Activated CD4-positive, alpha-beta T cell treated with anti-CD3 and anti-CD28 coated beads, Interleukin-2, amount 50 U/mL, for 16 hours (primary cell): Measurements from ENCODE around the gene TMEM198.

Source experiments
- DNase-seq: peaks from one replicate; pipeline ENCODE4 v3.0.0-alpha.2; 2020

TMEM198 gene

DNA sequence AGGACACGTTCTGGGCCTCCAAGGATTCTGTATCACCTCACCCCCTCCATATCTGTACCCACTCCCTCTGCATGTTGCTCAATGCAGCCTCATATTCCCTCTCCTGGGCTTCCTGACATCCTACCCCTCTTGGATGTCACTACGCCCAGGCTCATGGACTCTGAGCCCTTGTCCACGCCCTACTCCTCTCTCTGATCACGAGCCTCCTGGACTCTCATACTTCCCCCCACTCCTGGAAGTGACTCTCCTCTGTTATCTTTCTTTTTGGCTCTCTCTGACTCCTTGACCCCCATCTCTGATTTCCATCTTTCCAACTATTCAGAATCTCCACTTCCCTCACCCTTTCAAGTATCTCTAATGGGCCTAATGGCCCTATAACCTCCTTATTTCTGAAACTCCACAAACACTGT is 2.1 kb downstream of the TMEM198 start:
- DNase-seq: no peak

- DNase-seq: no peak
Observed at GRCh38 chr2:219547621-219548020, 3.8 kb downstream of the TMEM198 start.

GRCh38 chr2:219548990-219549389 is 5.2 kb downstream of the TMEM198 start:
- no peak for DNase-seq

GRCh38 chr2:219549619-219550018 is 5.8 kb downstream of the TMEM198 start:
- DNase-seq: no peak

DNA sequence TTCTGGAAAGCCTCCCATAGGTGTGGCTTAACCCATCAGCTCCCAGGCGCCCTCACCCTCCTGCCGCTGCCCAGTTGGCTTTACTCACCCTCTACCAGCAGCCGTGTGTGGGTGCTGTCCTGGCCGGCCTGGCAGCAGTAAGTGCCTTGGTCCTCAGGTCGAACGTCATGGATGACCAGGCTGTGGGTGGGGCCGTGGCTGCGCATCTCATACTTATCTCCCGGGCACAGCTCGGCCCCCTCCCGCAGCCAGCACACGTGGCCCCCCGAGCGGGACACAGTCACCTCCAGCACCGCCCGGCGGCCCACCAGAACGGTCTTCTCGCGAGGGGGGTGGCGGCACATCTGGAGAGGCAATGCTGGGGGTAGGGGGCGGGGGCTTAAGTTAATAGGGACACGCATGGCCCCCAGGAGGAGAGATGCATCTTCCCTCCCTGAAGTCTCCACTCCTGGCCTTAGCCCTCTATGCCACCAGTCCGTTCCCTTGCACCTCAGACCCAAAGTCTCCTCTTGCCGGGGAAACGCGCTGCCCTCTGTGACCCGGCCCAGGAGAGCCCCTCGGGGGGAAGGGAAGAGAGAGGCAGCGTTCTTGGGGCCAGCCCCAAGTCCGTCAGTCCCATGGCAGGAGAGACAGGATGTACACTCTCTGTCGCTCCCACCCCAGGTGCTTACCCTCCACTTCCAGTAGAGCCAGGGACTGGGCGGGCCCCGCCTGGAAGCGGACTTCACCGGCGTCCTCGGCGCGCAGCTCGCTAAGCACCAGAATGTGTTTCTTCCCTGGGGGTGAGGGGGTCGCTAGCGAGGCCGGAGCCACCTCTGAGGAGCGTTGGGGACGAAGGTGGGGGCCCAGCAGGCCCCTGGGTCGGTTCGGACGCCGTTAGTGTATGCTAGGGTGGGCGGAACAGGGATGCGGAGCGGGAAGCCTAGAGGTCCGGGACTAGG is 7.9 kb downstream of the TMEM198 start:
- DNase-seq: no peak

GRCh38 chr2:219552382-219553167 is 8.7 kb downstream of the TMEM198 start:
- peak; percentile 73 for DNase-seq

- no peak for DNase-seq
Observed at GRCh38 chr2:219553168-219553417, 9.3 kb downstream of the TMEM198 start.

GRCh38 chr2:219553463-219553963 is 9.7 kb downstream of the TMEM198 start:
- DNase-seq: no peak

DNA sequence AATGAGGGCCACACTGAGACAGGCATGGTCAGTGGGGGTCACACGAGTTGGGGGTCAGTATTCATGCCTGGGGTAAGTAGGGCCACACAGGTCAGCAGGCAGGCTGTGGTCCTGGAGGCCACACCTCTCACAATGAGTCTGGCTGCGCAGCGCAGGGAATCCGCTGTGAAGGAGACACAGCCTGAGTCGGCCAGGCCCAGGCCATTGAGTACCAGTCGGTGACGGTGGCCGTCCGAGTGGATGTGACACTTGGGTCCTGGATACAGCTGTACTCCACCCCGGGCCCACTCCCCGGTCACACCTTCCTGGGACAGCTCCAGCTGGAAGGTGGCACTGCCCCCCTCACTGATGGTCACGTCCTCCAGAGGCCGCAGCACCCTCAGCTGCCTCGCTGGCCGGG is 10.5 kb downstream of the TMEM198 start:
- DNase-seq: no peak

DNA sequence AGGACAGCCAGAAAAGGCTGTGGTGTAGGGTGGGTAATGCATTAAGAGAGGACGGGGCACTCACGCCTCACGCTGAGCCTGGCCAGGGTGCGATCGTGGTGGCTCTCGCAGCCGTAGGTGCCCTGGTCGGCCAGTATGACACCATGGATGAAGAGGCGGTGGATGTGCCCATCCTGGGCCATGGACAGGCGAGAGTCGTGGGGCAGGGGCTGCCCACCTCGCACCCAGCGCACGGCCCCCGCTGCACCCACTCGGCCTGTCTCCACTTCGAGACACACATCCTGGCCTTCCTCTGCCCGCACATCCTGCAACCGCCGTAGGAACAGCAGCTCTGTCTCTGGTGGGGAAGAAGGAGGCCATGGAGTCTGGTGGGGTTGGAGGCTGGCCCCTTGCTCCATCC is 12.1 kb downstream of the TMEM198 start:
- DNase-seq: no peak

DNA sequence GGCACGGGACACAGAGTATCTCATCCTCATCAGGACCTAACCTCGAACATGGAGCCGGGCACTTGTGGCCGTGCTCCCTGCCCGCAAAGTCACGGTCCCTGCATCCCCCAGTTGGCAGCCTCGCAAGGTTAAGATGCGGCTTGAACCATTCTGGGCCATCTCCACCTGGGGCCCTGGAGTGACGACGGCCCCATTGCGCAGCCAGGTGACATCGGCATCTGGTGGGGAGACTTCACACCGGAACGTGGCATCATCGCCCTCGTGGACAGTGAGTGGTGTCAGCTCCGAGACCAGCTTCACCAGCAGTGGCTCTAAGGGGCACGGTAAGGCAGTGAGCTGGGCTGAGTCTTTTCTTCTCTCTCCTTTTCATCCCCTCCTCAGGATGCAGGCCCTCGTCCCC is 12.6 kb downstream of the TMEM198 start:
- no peak for DNase-seq

DNA sequence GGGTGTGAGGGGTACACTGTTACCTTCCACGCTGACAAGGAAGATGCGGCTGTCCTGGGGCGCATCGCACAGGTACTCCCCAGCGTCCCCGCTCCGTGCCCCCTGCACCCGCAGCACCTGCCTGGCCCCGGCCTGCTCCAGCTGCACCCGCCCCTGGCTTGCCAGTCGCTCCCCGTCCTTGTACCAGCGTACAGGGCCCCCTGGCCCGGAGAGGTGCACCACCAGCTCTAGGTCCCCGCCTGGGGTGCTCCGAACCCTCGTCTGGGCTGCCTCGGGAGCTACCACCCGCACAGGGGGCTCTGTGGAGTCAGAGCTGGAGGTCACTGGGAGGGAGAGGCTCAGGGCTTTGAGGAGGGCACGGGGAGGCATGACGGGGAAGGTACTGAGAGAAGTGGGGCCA is 13.5 kb downstream of the TMEM198 start:
- DNase-seq: no peak

DNA sequence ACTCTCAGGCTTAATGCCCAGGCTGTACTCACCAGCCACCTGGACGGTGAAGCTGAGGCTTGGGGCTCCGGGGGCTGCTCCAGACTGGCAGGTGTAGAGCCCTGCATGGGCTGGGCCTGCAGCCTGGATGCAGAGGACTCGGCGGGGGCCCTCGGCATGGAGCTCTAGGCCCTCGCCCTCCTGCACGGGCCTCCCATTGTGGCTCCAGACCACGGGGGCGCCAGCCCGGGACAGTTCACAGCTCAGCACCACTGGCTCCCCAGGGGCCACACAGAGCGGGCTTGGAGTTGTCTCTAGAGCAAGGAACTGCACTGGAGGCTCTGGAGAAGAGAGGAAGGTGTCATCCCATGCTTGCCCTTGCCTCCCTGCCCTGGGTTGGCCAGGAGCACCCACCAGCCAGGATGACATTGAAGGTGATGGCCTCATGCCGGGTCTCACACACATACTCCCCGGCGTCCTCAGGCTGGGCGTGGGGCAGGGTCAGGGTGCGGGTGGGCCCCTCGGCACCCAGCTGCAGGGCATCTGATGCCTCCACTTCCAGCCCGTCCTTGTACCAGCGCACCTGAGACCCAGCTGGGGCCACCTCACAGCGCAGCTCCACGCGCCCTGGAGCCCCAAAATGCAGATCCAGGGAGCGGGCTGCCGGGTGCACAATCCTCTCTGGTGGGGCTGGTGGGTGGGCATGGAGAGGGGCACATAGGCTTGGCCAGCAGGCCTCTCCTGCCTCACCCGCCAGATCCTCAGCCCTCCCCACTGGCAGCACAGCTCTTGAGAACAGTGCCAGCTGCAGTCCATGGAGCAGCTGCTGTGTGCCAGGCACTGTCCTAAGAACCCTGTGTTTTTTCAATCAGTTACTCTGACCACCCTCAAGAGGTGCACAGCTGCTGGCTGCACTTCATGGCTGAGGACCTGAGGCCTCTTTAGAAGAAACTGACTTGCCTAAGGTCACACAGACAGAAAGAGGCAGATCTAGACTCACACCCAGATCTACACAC is 14.3 kb downstream of the TMEM198 start:
- DNase-seq: no peak

DNA sequence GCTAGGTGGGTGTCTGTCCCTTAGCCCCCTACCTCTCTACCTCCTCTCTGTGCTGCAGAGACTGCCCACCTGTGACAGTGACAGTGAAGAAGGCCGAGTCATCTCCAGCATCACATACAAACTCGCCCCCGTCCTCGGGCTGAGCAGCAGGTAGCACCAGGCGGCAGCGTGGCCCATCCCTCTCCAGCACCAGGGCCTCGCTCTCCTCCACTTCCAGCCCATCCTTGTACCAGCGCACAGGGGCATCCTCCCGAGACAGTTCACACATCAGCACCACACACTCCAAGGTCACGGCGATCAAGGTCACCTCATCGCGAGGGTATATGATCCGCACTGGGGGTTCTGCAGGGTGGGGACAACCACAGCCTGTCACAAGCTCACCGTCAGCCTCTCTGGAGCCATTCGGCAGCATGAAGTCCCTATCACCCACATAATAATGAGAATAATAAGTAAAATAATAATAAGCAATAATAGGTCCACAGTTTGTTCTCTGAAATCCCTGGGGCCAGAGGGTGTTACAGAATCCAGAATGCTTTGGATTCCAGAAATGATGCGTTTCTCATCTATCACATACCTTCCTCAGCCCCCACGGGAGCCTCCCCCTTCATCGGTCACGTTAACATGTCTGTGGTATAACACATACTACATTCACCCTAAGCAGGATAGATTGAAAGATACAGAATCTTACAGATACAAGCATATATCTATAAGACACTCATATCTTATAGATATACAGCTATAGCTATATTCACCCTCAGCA is 15.5 kb downstream of the TMEM198 start:
- no peak for DNase-seq

DNA sequence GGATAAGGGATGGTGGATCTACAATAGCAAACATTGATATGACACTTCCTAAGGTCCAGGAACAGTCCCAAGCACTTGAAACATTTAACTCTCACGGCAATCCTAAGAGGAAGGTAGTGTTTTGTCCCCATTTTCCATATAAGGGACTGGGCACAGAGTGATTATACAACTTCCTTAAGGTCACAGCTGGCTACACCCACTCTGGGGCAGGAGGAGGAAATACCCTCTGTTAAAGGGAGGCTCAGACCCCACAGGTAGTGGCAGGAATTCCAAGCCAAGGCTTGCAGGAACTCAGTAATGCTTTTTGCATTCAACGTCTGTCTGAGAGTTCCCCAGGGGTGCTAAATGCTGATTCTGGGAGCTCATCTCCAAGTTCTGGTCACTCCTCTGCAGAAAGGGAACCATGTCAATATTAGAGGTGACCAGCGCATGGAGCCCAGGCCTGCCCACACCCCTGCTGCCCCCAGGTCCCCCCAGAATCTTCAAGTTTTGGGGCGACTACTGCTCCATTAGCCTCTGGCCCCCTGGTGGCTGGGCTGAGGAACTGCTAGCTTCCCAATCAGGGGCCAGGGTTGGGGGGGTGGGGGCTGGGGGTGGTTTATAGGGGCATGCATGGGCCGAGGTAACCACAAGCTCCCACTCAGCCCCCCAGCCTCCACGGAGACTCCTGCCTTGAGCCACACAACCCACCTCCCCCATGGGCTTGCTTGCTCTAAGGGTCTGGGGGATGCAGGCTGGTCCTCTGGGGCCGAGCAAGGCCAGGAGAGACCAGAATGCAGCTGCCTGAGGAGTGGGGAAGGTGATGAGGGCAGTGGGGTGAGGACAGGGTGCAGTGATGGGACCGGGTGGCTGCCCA is 16.4 kb downstream of the TMEM198 start:
- no peak for DNase-seq

DNA sequence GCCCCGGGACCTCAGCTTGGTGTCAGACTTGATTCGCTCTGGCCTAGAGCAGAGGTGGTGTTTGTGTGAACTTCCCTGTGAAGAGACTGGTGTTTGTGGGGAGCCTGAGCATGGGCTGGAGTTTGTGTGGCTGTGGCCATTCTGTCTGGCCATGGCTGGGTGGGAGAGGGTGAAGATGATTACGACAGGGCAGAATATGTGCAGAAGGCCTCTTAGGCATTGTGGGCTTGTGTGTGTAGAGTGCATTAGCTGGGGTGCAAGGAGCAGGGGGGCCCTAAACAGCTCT is 17.0 kb downstream of the TMEM198 start:
- no peak for DNase-seq

DNA sequence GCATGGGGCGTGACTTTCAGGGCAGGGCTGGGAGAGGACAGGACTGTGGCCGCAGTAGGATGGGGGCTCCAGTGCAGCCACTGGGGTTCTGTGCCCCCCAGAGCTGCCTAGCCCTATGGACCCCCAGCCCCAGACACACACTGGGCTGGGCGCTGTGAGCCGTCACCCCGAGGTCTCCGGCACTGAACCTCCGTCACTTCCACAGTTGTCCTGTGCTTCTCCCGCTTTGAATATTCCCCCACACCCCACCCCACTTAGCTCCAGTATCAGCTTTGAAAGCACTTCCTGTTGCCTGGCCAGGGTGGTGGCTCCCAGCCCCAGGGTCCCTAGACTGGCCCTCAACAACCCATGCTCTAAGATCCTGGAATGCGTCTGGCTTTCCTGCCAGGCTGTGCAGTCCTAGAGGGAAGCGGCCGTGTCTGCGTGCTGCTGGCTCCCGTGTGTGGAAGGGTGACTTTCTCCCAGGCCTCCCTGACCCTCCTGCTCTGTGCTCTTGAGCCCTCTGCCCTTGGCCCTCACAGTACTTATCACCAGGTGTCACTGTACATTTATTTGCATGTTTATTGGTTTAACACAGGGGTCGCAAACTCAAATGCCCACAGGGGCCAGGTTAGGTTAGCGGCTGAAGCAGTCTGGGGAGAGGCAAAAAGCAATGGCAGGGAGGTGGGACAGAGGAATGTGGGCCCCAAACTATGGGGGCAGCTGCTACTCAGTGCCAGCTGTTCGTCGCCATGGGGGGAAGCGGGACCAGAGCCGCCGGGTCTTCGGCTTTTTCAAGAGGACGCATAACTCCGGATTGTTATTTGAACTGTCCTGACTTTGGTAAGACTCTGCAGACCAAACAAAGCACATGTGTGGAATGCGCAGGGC is 17.6 kb downstream of the TMEM198 start:
- DNase-seq: no peak

GRCh38 chr2:219562049-219563020 is 18.5 kb downstream of the TMEM198 start:
- DNase-seq: no peak
